GM13977 (cell line): ENCODE measurements around the gene NTM.
A peak's percentile ranks its signal among the peaks of the same experiment; 100 is the strongest.

ENCODE experiments used
- DNase-seq: peaks from one replicate; pipeline ENCODE4 v3.0.0; 2012; ENCODE audit warnings: low spot score
- in situ Hi-C: fragments of 300-500 bp; cut with MboI; formaldehyde crosslinking; loops from one replicate; pipeline ENCODE4 v1.12.0; 2022; ENCODE audit warnings: low sequenced_read_pairs, low pct_unique_long_range_greater_than_20kb, mixed read lengths, inconsistent platforms; ENCODE audit not compliant: unreplicated experiment
- TF ChIP-seq, protein P1 (sequence below): IDR thresholded peaks from 2 replicates; pipeline ENCODE4 v1.5.1; 2012; ENCODE audit warnings: mild to moderate bottlenecking, control low read depth; ENCODE audit not compliant: insufficient read depth; ENCODE audit errors: extremely low read depth, missing control alignments

Gene NTM

GRCh38 chr11:131581046-131581445 is 210.6 kb downstream of the NTM start:
- TF ChIP-seq, protein P1, sequence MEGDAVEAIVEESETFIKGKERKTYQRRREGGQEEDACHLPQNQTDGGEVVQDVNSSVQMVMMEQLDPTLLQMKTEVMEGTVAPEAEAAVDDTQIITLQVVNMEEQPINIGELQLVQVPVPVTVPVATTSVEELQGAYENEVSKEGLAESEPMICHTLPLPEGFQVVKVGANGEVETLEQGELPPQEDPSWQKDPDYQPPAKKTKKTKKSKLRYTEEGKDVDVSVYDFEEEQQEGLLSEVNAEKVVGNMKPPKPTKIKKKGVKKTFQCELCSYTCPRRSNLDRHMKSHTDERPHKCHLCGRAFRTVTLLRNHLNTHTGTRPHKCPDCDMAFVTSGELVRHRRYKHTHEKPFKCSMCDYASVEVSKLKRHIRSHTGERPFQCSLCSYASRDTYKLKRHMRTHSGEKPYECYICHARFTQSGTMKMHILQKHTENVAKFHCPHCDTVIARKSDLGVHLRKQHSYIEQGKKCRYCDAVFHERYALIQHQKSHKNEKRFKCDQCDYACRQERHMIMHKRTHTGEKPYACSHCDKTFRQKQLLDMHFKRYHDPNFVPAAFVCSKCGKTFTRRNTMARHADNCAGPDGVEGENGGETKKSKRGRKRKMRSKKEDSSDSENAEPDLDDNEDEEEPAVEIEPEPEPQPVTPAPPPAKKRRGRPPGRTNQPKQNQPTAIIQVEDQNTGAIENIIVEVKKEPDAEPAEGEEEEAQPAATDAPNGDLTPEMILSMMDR = no peak
- in situ Hi-C loops = no loop called here
- DNase-seq = no peak

DNA sequence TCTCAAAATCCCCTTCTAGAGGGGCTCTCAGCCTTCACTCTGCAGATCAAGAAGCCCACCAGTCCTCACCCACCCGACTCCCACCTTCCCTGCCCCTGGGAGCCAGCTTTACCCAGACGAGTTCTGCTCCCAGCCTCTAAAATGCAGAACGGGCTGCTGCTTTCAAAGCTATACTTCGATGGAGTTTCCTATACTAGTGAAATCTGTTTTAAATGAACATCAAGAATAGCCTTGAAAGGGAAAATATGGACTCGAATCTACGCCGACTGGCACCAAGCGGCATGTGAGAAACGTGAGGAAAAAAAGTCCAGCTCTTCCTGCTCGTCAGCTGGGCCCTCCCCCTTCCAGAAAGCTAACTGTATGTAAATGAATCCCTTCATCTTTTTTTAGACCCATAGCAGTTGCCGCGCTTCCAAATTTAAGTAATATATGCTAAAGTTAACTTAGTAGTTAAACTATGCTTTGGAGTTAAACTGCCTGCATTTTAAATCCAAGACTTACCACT is 211.7 kb downstream of the NTM start:
- TF ChIP-seq, protein P1 = no peak
- no peak for DNase-seq
- in situ Hi-C loops = no loop called here

GRCh38 chr11:131583421-131583820 is 213.0 kb downstream of the NTM start:
- no peak for DNase-seq
- TF ChIP-seq, protein P1 = no peak
- in situ Hi-C loops = no loop called here

GRCh38 chr11:131583938-131584337 is 213.5 kb downstream of the NTM start:
- TF ChIP-seq, protein P1 = no peak
- no peak for DNase-seq
- in situ Hi-C loops = no loop called here

GRCh38 chr11:131584785-131585592 is 214.6 kb downstream of the NTM start:
- TF ChIP-seq, protein P1 = peak; percentile 50
- in situ Hi-C loops = no loop called here
- peak; percentile 19 for DNase-seq

GRCh38 chr11:131588057-131588456 is 217.6 kb downstream of the NTM start:
- in situ Hi-C loops = no loop called here
- TF ChIP-seq, protein P1 = no peak

GRCh38 chr11:131591051-131591461 is 220.6 kb downstream of the NTM start:
- DNase-seq = no peak
- TF ChIP-seq, protein P1 = no peak
- in situ Hi-C loops = no loop called here

More at GRCh38 chr11:131588057-131588456, 217.6 kb downstream of the NTM start:
- DNase-seq = no peak
